Gastroesophageal sphincter (tissue), 3 donors: Measurements from ENCODE around the gene RFX8.

Experiments used
- POLR2A ChIP-seq, 2 donors: fragments of 450-650 bp; IDR thresholded peaks; one replicate each; pipeline ENCODE4 v1.6.1; 2017; ENCODE audit warnings: antibody characterized with exemption in 2 of 2, mild to moderate bottlenecking in 2 of 2, moderate library complexity in 1 of 2
- TF ChIP-seq, protein P1 (sequence below), 4 experiments: fragments of 200-600 bp in 2 of 4; fragments of 450-650 bp in 2 of 4; sonication (generic) in 1 of 4; IDR thresholded peaks; one replicate each; pipeline ENCODE4 v1.5.1; 2017 to 2019; ENCODE audit warnings: antibody characterized with exemption in 4 of 4, mild to moderate bottlenecking in 2 of 4, moderate library complexity in 2 of 4

DNA sequence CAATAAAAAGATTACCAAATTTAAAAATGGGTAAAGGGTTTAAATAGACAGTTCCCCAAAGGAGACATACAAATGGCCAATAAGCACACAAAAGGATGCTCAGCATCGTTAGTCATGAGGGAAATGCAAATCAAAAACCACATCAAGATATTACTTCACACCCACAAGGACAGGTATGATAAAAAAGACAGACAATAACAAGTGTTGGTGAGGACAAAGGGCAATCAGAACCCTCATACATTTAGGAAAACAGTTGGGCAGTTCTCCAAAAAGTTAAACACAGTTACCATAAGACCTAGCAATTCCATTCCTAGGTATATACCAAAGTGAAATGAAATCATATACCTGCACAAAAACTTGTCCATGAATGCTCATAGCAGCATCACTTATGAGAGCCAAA is 102.1 kb downstream of the RFX8 start:
- TF ChIP-seq, protein P1, sequence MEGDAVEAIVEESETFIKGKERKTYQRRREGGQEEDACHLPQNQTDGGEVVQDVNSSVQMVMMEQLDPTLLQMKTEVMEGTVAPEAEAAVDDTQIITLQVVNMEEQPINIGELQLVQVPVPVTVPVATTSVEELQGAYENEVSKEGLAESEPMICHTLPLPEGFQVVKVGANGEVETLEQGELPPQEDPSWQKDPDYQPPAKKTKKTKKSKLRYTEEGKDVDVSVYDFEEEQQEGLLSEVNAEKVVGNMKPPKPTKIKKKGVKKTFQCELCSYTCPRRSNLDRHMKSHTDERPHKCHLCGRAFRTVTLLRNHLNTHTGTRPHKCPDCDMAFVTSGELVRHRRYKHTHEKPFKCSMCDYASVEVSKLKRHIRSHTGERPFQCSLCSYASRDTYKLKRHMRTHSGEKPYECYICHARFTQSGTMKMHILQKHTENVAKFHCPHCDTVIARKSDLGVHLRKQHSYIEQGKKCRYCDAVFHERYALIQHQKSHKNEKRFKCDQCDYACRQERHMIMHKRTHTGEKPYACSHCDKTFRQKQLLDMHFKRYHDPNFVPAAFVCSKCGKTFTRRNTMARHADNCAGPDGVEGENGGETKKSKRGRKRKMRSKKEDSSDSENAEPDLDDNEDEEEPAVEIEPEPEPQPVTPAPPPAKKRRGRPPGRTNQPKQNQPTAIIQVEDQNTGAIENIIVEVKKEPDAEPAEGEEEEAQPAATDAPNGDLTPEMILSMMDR (IDR thresholded peaks at IDR 0.05) = no peak
- no peak for TF ChIP-seq POLR2A (IDR thresholded peaks at IDR 0.05)
